Hindlimb muscle (tissue), 1 donor: Measurements from ENCODE around the gene WWOX. TPM values are rescaled to one million over a fixed set of nuclear protein-coding genes. Genes with fewer than 3 reads are reported as not detected.

Source experiments
- DNase-seq: peaks from one replicate; pipeline ENCODE4 v3.0.0-alpha.2; 2013
- polyA plus RNA-seq: library from polyadenylated mRNA; unstranded; fragments of 120-200 nt; gene quantifications from one replicate; pipeline ENCODE4 v1.2.1, GENCODE V29; 2013; ENCODE audit not compliant: insufficient read length

Gene WWOX
- polyA plus RNA-seq, 1 donor, result 12.9 TPM

GRCh38 chr16:78918805-78919305 is 819.4 kb downstream of the WWOX start:
- no peak for DNase-seq

- no peak for DNase-seq
Measured at GRCh38 chr16:78919852-78920251, 820.4 kb downstream of the WWOX start.

GRCh38 chr16:78920621-78921020 is 821.2 kb downstream of the WWOX start:
- DNase-seq, result no peak

- peak; percentile 34 for DNase-seq
Measured at GRCh38 chr16:78925083-78925767, 825.8 kb downstream of the WWOX start.

- DNase-seq, result no peak
Measured at GRCh38 chr16:78926723-78927210, 827.3 kb downstream of the WWOX start.

- DNase-seq, result no peak
Measured at GRCh38 chr16:78927766-78928165, 828.3 kb downstream of the WWOX start.

GRCh38 chr16:78929841-78930240 is 830.4 kb downstream of the WWOX start:
- DNase-seq, result peak; percentile 34

- no peak for DNase-seq
Measured at GRCh38 chr16:78930561-78930960, 831.1 kb downstream of the WWOX start.

- no peak for DNase-seq
Measured at GRCh38 chr16:78931267-78931666, 831.8 kb downstream of the WWOX start.

GRCh38 chr16:78931678-78932077 is 832.2 kb downstream of the WWOX start:
- no peak for DNase-seq

- peak; percentile 25 for DNase-seq
Measured at GRCh38 chr16:78932355-78932943, 833.0 kb downstream of the WWOX start.

- DNase-seq, result no peak
Measured at GRCh38 chr16:78936060-78936459, 836.6 kb downstream of the WWOX start.

GRCh38 chr16:78939597-78939996 is 840.1 kb downstream of the WWOX start:
- no peak for DNase-seq

GRCh38 chr16:78942625-78943245 is 843.3 kb downstream of the WWOX start:
- no peak for DNase-seq

- no peak for DNase-seq
Measured at GRCh38 chr16:78945336-78945735, 845.9 kb downstream of the WWOX start.

- no peak for DNase-seq
Measured at GRCh38 chr16:78946556-78946955, 847.1 kb downstream of the WWOX start.

- no peak for DNase-seq
Measured at GRCh38 chr16:78950768-78951167, 851.3 kb downstream of the WWOX start.

GRCh38 chr16:78952630-78953029 is 853.2 kb downstream of the WWOX start:
- no peak for DNase-seq

GRCh38 chr16:78953526-78953925 is 854.1 kb downstream of the WWOX start:
- DNase-seq, result no peak

- no peak for DNase-seq
Measured at GRCh38 chr16:78955206-78955605, 855.8 kb downstream of the WWOX start.

- no peak for DNase-seq
Measured at GRCh38 chr16:78956859-78957258, 857.4 kb downstream of the WWOX start.

- no peak for DNase-seq
Measured at GRCh38 chr16:78957317-78958100, 858.1 kb downstream of the WWOX start.

- DNase-seq, result no peak
Measured at GRCh38 chr16:78961464-78961863, 862.0 kb downstream of the WWOX start.
